Large intestine (tissue), 3 donors: ENCODE results near the gene SPATC1L. TPM values are rescaled to one million over a fixed set of nuclear protein-coding genes. Genes with fewer than 3 reads are reported as not detected.
A peak's percentile ranks its signal among the peaks of the same experiment; 100 is the strongest.
"Not testable (repeated sequence)": the region's sequence is repeated elsewhere in the genome, so short reads cannot be mapped to it uniquely, and the experiment has no call there.

Source experiments
- DNase-seq, 2 donors: peaks; one replicate each; pipeline versions ENCODE4 v3.0.0 to v3.0.0-alpha.2; 2013
- H3K27ac ChIP-seq: one replicate; pipeline ENCODE4 v1.5.1; 2013; ENCODE audit warnings: low read length
- H3K27me3 ChIP-seq: 2 replicates; pipeline ENCODE4 v1.6.1; 2013; ENCODE audit warnings: low read length; ENCODE audit not compliant: control insufficient read depth, insufficient read depth
- H3K36me3 ChIP-seq: 2 replicates; pipeline ENCODE4 v1.6.1; 2013; ENCODE audit warnings: low read length; ENCODE audit not compliant: control insufficient read depth, insufficient read depth
- H3K4me1 ChIP-seq: one replicate; pipeline ENCODE4 v1.6.1; 2013; ENCODE audit warnings: low read length; ENCODE audit not compliant: control insufficient read depth, insufficient read depth
- H3K4me3 ChIP-seq: one replicate; pipeline ENCODE4 v1.5.1; 2013; ENCODE audit warnings: low read length
- H3K9me3 ChIP-seq: one replicate; pipeline ENCODE4 v1.6.1; 2013; ENCODE audit warnings: mild to moderate bottlenecking, low read depth, low read length, moderate library complexity; ENCODE audit not compliant: control insufficient read depth
- WGBS: methylation state at CpG from one replicate; pipeline ENCODE4 v1.1.5; 2013; ENCODE audit warnings: low lambda C conversion rate; ENCODE audit not compliant: insufficient coverage; 5-methylcytosine and 5-hydroxymethylcytosine counted together
- polyA plus RNA-seq: library from polyadenylated mRNA; unstranded; fragments of 120-200 nt; gene quantifications from one replicate; pipeline ENCODE4 v1.2.1, GENCODE V29; 2013

Gene SPATC1L
- polyA plus RNA-seq, 1 donor: 13.2 TPM

- Histone ChIP-seq H3K4me1 (peaks cover 11% of the 10 kb centered on the region), H3K27me3 (no peaks in the 10 kb centered on the region), H3K27ac (peak overlapping the region; percentile 37), H3K9me3 (peaks cover 3% of the 10 kb centered on the region), H3K36me3 (no peaks in the 10 kb centered on the region), H3K4me3 (peak overlapping the region; percentile 58)
- no CpG with 5 or more reads among the region's 33 CpGs for WGBS
- DNase-seq: peak; percentile 51 to 64
These were observed 30.8 kb downstream of the SPATC1L start for GRCh38 chr21:46153247-46154154.

GRCh38 chr21:46152927-46153246 lies 31.4 kb downstream of the SPATC1L start:
- H3K27ac ChIP-seq: no peak overlapping the region
- no peak for DNase-seq
- no peaks in the 10 kb centered on the region for H3K36me3 ChIP-seq
- no CpG with 5 or more reads among the region's 18 CpGs for WGBS
- H3K4me3 ChIP-seq: peak overlapping the region; percentile 58
- H3K9me3 ChIP-seq: peaks cover 3% of the 10 kb centered on the region
- H3K4me1 ChIP-seq: peaks cover 11% of the 10 kb centered on the region
- H3K27me3 ChIP-seq: no peaks in the 10 kb centered on the region

GRCh38 chr21:46151989-46152926 lies 32.0 kb downstream of the SPATC1L start:
- H3K9me3 ChIP-seq: peaks cover 3% of the 10 kb centered on the region
- no peak overlapping the region for H3K27ac ChIP-seq
- H3K4me3 ChIP-seq: peak overlapping the region; percentile 58
- no peaks in the 10 kb centered on the region for H3K27me3 ChIP-seq
- no CpG with 5 or more reads among the region's 45 CpGs for WGBS
- H3K4me1 ChIP-seq: peaks cover 11% of the 10 kb centered on the region
- no peaks in the 10 kb centered on the region for H3K36me3 ChIP-seq
- DNase-seq: no peak

GRCh38 chr21:46151261-46151988 lies 32.8 kb downstream of the SPATC1L start:
- no peaks in the 10 kb centered on the region for H3K27me3 ChIP-seq
- H3K4me3 ChIP-seq: no peak overlapping the region
- H3K9me3 ChIP-seq: peaks cover 3% of the 10 kb centered on the region
- H3K36me3 ChIP-seq: no peaks in the 10 kb centered on the region
- WGBS: no CpG with 5 or more reads among the region's 47 CpGs
- DNase-seq: no peak
- peaks cover 11% of the 10 kb centered on the region for H3K4me1 ChIP-seq
- H3K27ac ChIP-seq: no peak overlapping the region

DNA sequence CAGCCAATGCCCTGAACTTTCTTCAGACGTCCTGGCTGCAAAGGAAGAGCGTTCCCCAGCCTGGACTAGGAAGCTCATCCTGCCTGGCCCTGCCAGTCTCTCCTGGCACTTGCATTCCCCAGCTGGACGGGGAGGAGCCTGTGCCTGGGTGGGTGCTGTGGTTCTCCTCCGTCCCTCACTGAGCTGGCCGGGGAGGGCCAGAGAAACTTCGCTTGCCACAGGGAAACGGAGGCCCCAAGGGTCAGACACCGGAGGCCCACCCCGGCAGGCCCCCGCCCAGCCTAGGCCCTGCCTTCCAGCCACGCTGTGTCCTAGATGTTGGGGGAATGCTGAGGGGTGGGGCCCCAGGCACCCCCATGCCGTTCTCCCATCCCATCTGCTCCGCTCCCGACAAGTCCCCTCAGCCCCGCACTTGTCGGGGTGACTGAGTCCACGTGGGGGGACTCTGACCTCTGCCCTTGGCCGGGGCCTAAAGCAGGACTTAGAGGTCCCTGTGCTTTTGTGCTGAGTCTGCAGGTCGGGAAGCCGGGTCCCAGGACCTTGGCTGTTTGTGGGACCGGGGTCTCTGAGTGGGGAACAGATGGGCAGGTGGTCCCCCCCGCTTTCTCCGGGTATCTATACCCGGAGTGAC lies 33.7 kb downstream of the SPATC1L start:
- Histone ChIP-seq H3K9me3 (peaks cover 3% of the 10 kb centered on the region), H3K36me3 (no peaks in the 10 kb centered on the region), H3K27ac (no peak overlapping the region), H3K4me1 (peaks cover 5% of the 10 kb centered on the region), H3K4me3 (no peak overlapping the region), H3K27me3 (no peaks in the 10 kb centered on the region)
- WGBS: 93% methylated on average over 3 of the region's 24 CpGs
- DNase-seq: no peak

- H3K4me1 ChIP-seq: peaks cover 6% of the 10 kb centered on the region
- H3K4me3 ChIP-seq: no peak overlapping the region
- H3K27me3 ChIP-seq: no peaks in the 10 kb centered on the region
- H3K36me3 ChIP-seq: no peaks in the 10 kb centered on the region
- WGBS: no CpG with 5 or more reads among the region's 19 CpGs
- DNase-seq: no peak
- peaks cover 7% of the 10 kb centered on the region for H3K9me3 ChIP-seq
- no peak overlapping the region for H3K27ac ChIP-seq
These were observed 34.2 kb downstream of the SPATC1L start for GRCh38 chr21:46150073-46150472.

- DNase-seq: no peak
- Histone ChIP-seq H3K9me3 (peaks cover 7% of the 10 kb centered on the region), H3K27me3 (no peaks in the 10 kb centered on the region), H3K27ac (no peak overlapping the region), H3K4me3 (no peak overlapping the region), H3K36me3 (no peaks in the 10 kb centered on the region), H3K4me1 (peaks cover 12% of the 10 kb centered on the region)
- 93% methylated on average over 3 of the region's 22 CpGs for WGBS
These were observed 34.9 kb downstream of the SPATC1L start for GRCh38 chr21:46149205-46149901.

DNA sequence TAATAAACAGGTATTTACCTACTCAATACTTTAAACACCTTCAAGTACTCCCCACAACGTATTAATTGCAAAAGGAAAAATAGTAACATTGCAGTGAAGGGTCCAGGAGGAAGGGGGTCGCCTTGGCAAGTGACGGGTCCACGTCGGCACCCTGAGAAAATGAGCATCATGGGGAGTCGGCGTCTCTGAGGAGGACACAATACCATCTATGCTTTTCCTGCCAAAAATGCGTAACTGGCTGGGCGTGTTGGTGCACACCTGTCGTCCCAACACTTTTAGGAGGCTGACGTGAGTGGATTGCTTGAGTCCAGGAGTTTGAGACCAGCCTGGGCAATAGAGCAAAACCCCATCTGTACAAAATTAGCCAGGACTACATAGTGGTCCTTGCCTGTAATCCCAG lies 36.2 kb downstream of the SPATC1L start:
- no peaks in the 10 kb centered on the region for H3K36me3 ChIP-seq
- H3K27ac ChIP-seq: no peak overlapping the region
- no peak overlapping the region for H3K4me3 ChIP-seq
- H3K4me1 ChIP-seq: peaks cover 16% of the 10 kb centered on the region
- no peak for DNase-seq
- H3K27me3 ChIP-seq: no peaks in the 10 kb centered on the region
- WGBS: no CpG with 5 or more reads among the region's 11 CpGs
- H3K9me3 ChIP-seq: peaks cover 5% of the 10 kb centered on the region

- peak overlapping the region; percentile 3 for H3K4me3 ChIP-seq
- not testable (repeated sequence) for H3K36me3 ChIP-seq, H3K9me3 ChIP-seq, H3K27me3 ChIP-seq
- peak overlapping the region; percentile 22 for H3K27ac ChIP-seq
- DNase-seq: peak; percentile 77 to 86
- peaks cover 16% of the 10 kb centered on the region for H3K4me1 ChIP-seq
- WGBS: no CpG with 5 or more reads among the region's 12 CpGs
These were observed 36.8 kb downstream of the SPATC1L start for GRCh38 chr21:46147429-46147828.
